Adrenal gland (tissue), 19 donors: ENCODE results near the gene TSPAN4. TPM values are rescaled to one million over a fixed set of nuclear protein-coding genes. Genes with fewer than 3 reads are reported as not detected.

Experiments used
- DNase-seq, 7 donors: peaks; one replicate each; pipeline ENCODE4 v3.0.0-alpha.2; 2019 to 2020
- H3K27ac ChIP-seq, 5 donors: fragments of 200-600 bp; sonication (generic) in 4 of 5; 1 replicate in 3 of 5; 2 replicates in 2 of 5; pipeline versions ENCODE4 v1.5.1 to v1.8.0; 2016 to 2020; ENCODE audit warnings: mild to moderate bottlenecking in 1 of 5
- H3K27me3 ChIP-seq: fragments of 200-600 bp; 2 replicates; pipeline ENCODE4 v1.8.0; 2021
- H3K36me3 ChIP-seq, 2 donors: fragments of 200-600 bp; replicated peaks in 1 of 2; 1 replicate in 1 of 2; 2 replicates in 1 of 2; pipeline versions ENCODE4 v1.5.1 to v1.8.0; 2018 to 2022
- H3K4me1 ChIP-seq, 2 donors: fragments of 200-600 bp; replicated peaks in 1 of 2; 1 replicate in 1 of 2; 2 replicates in 1 of 2; pipeline versions ENCODE4 v1.5.1 to v1.8.0; 2018 to 2021
- H3K4me3 ChIP-seq, 4 donors: fragments of 200-600 bp; sonication (generic) in 3 of 4; one replicate each; pipeline ENCODE4 v1.5.1; 2016 to 2018
- H3K9me3 ChIP-seq, 3 donors: fragments of 200-600 bp; sonication (generic) in 1 of 3; replicated peaks in 1 of 3; 1 replicate in 2 of 3; 2 replicates in 1 of 3; pipeline versions ENCODE4 v1.5.1 to v1.8.0; 2016 to 2021
- CTCF ChIP-seq, 6 experiments: fragments of 450-650 bp in 4 of 6; fragments of 200-600 bp in 2 of 6; sonication (generic) in 1 of 6; IDR thresholded peaks; 1 replicate in 5 of 6; 2 replicates in 1 of 6; pipeline versions ENCODE4 v1.5.1 to v1.8.0; 2016 to 2021; ENCODE audit warnings: antibody characterized with exemption in 6 of 6, mild to moderate bottlenecking in 2 of 6, moderate library complexity in 1 of 6
- POLR2A ChIP-seq, 2 donors: fragments of 450-650 bp; IDR thresholded peaks; one replicate each; pipeline ENCODE4 v1.6.1; 2017; ENCODE audit warnings: antibody characterized with exemption in 2 of 2, mild to moderate bottlenecking in 2 of 2, moderate library complexity in 1 of 2
- WGBS, 4 donors: extraction: QIAGEN DNeasy Blood & Tissue Kit in 2 of 4; methylation state at CpG; one replicate each; pipeline versions ENCODE4 v1.1.5 to v1.1.7; 2013 to 2017; 5-methylcytosine and 5-hydroxymethylcytosine counted together
- intact Hi-C, 2 donors: fragments of 100-400 bp; cut with DNase I; formaldehyde crosslinking; loops; one replicate each; pipeline versions ENCODE4 v1.14.1 to v1.15.0; 2022 to 2023
- long read RNA-seq, 10 donors: library from polyadenylated mRNA in 3 of 10; unstranded in 2 of 10; stranded (forward) in 1 of 10; transcript quantifications; one replicate each; pipeline ENCODE4 v2.0.0 and lab custom pipeline, GENCODE V29; 2021 to 2026
- polyA plus RNA-seq, 3 donors: library from polyadenylated mRNA; stranded (reverse); fragments of 200-250 nt in 2 of 3; fragments of 350-450 nt in 1 of 3; fragmentation: Illumina TruSeq in 1 of 3; extraction: RNeasy Lipid Tissue Mini Kit (QIAGEN cat#74804) in 1 of 3; gene quantifications; one replicate each; pipeline ENCODE4 v1.2.3, GENCODE V29; 2013 to 2014
- total RNA-seq, 9 donors: library from RNA; depleted of rRNA in 4 of 9; stranded (reverse); fragments of >200 nt in 4 of 9; fragments of 120-200 nt in 1 of 9; fragmentation: NEBNext Ultra II Directional in 1 of 9; extraction: Animal tissue kit (Norgen Biotek cat#: 25700) in 1 of 9; gene quantifications; one replicate each; pipeline versions ENCODE4 v1.1.0 to v1.2.4, GENCODE V29; 2013 to 2023
- donor health status: healthy with polysubstance abuse.
- donor health status: Bipolar disorder and iron deficiency.
- donor health status: DM: yes; HTN: yes; CAD: no.
- donor health status: DM: no; HTN: no; CAD: no.
- donor health status: DM: no; HTN: no; CAD: no.
- donor health status: DM: yes; HTN: yes; CAD: no.

TSPAN4 gene
- 100 to 1,000 TPM in 2 of 9 donors, 10 to 100 TPM in 7; 19.4 to 207 (median 71.8) TPM for total RNA-seq
- polyA plus RNA-seq = 10 to 100 TPM in 2 of 3 donors, 1 to 10 TPM in 1; 5.2 to 50.4 (median 41.2) TPM
- long read RNA-seq, donor 1, partial matches to known transcripts = 0 of 3 reads
- long read RNA-seq, donor 1, other reads (novel, unspliced or antisense) = 0 of 3 reads
- long read RNA-seq, donor 2, partial matches to known transcripts = 0 of 2 reads
- long read RNA-seq, donor 2, other reads (novel, unspliced or antisense) = 0 of 2 reads
- long read RNA-seq, donor 3, partial matches to known transcripts = 32 of 59 reads
- long read RNA-seq, donor 3, other reads (novel, unspliced or antisense) = 22 of 59 reads
- long read RNA-seq, donor 4, transcript TSPAN4-203 (9 exons, 1,423 nt) = minor isoform, 25 of 74 reads
- long read RNA-seq, donor 4, transcript TSPAN4-205 (9 exons, 1,426 nt) = major isoform, 29 of 74 reads
- long read RNA-seq, donor 4, partial matches to known transcripts = 10 of 74 reads
- long read RNA-seq, donor 4, other reads (novel, unspliced or antisense) = 2 of 74 reads
- long read RNA-seq, donor 5, transcript TSPAN4-205 (9 exons, 1,426 nt) = minor isoform, 54 of 169 reads
- long read RNA-seq, donor 5, transcript TSPAN4-203 (9 exons, 1,423 nt) = major isoform, 59 of 169 reads
- long read RNA-seq, donor 5, partial matches to known transcripts = 16 of 169 reads
- long read RNA-seq, donor 5, other reads (novel, unspliced or antisense) = 31 of 169 reads
- long read RNA-seq, donor 6, transcript TSPAN4-205 (9 exons, 1,426 nt) = minor isoform, 9 of 32 reads
- long read RNA-seq, donor 6, transcript TSPAN4-203 (9 exons, 1,423 nt) = major isoform, 13 of 32 reads
- long read RNA-seq, donor 6, partial matches to known transcripts = 6 of 32 reads
- long read RNA-seq, donor 6, other reads (novel, unspliced or antisense) = 2 of 32 reads
- long read RNA-seq, donor 7, partial matches to known transcripts = 0 of 1 reads
- long read RNA-seq, donor 7, other reads (novel, unspliced or antisense) = 0 of 1 reads
- long read RNA-seq, donor 8, transcript TSPAN4-203 (9 exons, 1,423 nt) = major isoform, 7 of 14 reads
- long read RNA-seq, donor 8, partial matches to known transcripts = 0 of 14 reads
- long read RNA-seq, donor 8, other reads (novel, unspliced or antisense) = 0 of 14 reads
- long read RNA-seq, donor 9, partial matches to known transcripts = 24 of 45 reads
- long read RNA-seq, donor 9, other reads (novel, unspliced or antisense) = 17 of 45 reads
- long read RNA-seq, donor 10, partial matches to known transcripts = 0 of 4 reads
- long read RNA-seq, donor 10, other reads (novel, unspliced or antisense) = 0 of 4 reads

GRCh38 chr11:842370-843002 lies at the start of gene TSPAN4, which contains the start of gene POLR2L:
Gene TSPAN4 (plus strand): TSS chr11:842852. CDS start chr11:850305, 7,453 bp downstream.
Gene POLR2L (minus strand): TSS chr11:842529. CDS start chr11:842508, 21 bp downstream.
- H3K27me3 ChIP-seq = no peaks in the 10 kb centered on the region
- WGBS, 4 donors = 0 to 1% (median 0%) methylated on average over 25 to 87 of the region's 87 CpGs; no CpG with 5 or more reads in 1 of the 4 donors
- no peaks in the 10 kb centered on the region for H3K9me3 ChIP-seq
- intact Hi-C loops = no loop called here
- H3K4me3 ChIP-seq = peak within 1 kb of the TSS; percentile 79 to 97 (median 91)
- TF ChIP-seq POLR2A (IDR thresholded peaks at IDR 0.05) (peak; percentile 73 to 89), CTCF (IDR thresholded peaks at IDR 0.05) (peak in 2 of 6 experiments; percentile 16 to 32)
- DNase-seq = peak; percentile 83 to 94 (median 89)
- peaks cover 31 to 40% of the 10 kb centered on the region in 2 donors for H3K4me1 ChIP-seq
- H3K36me3 ChIP-seq = peaks cover 0 to 30% of the 10 kb centered on the region in 2 donors
- H3K27ac ChIP-seq = peak within 1 kb of the TSS; percentile 62 to 97 (median 94)

- peaks cover 20 to 23% of the 10 kb centered on the region in 2 donors for H3K4me1 ChIP-seq
- DNase-seq = no peak
- H3K27ac ChIP-seq = no peak overlapping the region
- H3K4me3 ChIP-seq = no peak overlapping the region
- H3K27me3 ChIP-seq = peaks cover 8% of the 10 kb centered on the region
- 84 to 95% (median 92%) methylated on average over 3 to 13 of the region's 13 CpGs for WGBS, 4 donors
- H3K9me3 ChIP-seq = no peaks in the 10 kb centered on the region
- no peak for TF ChIP-seq POLR2A (IDR thresholded peaks at IDR 0.05)
- TF ChIP-seq CTCF (IDR thresholded peaks at IDR 0.05) = no peak
- peaks cover 0 to 6% of the 10 kb centered on the region in 2 donors for H3K36me3 ChIP-seq
- intact Hi-C loops = no loop called here
Measured at GRCh38 chr11:792873-793272, 49.8 kb upstream of the TSPAN4 start.

GRCh38 chr11:793556-793955 lies 49.1 kb upstream of the TSPAN4 start:
- Histone ChIP-seq H3K9me3 (no peaks in the 10 kb centered on the region), H3K4me3 (no peak overlapping the region), H3K27me3 (peaks cover 8% of the 10 kb centered on the region), H3K4me1 (peaks cover 20 to 26% of the 10 kb centered on the region in 2 donors), H3K27ac (no peak overlapping the region), H3K36me3 (peaks cover 0 to 6% of the 10 kb centered on the region in 2 donors)
- WGBS, 4 donors = 79 to 92% (median 86%) methylated on average over 2 to 7 of the region's 7 CpGs
- DNase-seq = no peak
- no peak for TF ChIP-seq POLR2A (IDR thresholded peaks at IDR 0.05)
- no peak for TF ChIP-seq CTCF (IDR thresholded peaks at IDR 0.05)
- intact Hi-C loops = no loop called here
